ENCODE results near the gene DIP2C. TPM values are rescaled to one million over a fixed set of nuclear protein-coding genes. Genes with fewer than 3 reads are reported as not detected.

The DIP2C gene
- polyA plus RNA-seq, 3 donors: 0.11 TPM; not detected in 2

DNA sequence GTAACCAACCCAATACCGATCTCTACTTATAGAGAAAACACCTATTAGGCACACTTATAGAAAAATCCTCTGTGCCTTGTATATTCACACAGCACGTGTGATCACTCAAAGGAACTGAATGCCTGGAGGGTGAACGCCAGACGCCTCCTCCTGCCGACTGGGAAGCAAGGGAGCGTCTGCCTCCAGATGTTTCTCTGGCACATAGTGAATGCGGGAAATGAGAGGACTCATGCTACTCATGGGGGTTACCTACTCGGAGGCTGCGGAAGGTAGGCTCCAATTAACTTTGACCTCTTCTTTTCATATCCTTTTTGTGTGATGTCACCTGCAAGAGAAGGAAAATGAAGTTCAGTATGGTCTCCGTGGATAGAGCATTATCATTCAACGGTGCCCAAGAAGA lies 203.3 kb downstream of the DIP2C start:
- H2AFZ ChIP-seq (ENCODE audit: insufficient read depth, low read depth, low read length, poor library complexity, severe bottlenecking): no peak overlapping the region
- no peak overlapping the region for H3K4me3 ChIP-seq (replicated peaks in 1 of 3; ENCODE audit: low read depth in 2 of 3, low read length in 3 of 3)
- no peak overlapping the region for H3K4me3 Mint-ChIP-seq
- DNase-seq: no peak
- no peaks in the 10 kb centered on the region for H4K20me1 ChIP-seq (ENCODE audit: insufficient read depth, low read length)
- no peak for TF ChIP-seq CTCF (IDR thresholded peaks at IDR 0.05)
- H3K4me1 Mint-ChIP-seq: peaks cover 11% of the 10 kb centered on the region
- no peaks in the 10 kb centered on the region for H3K4me1 ChIP-seq (ENCODE audit: control insufficient read depth in 1 of 2, insufficient read depth in 2 of 2, low read length in 2 of 2)
- H3K9me3 Mint-ChIP-seq: peaks cover 0 to 2% (median 0%) of the 10 kb centered on the region in 7 donors
- H3K36me3 ChIP-seq (replicated peaks in 1 of 2; ENCODE audit: control insufficient read depth in 1 of 2, insufficient read depth in 2 of 2, low read length in 2 of 2): no peaks in the 10 kb centered on the region
- WGBS (ENCODE audit: insufficient coverage): 81% methylated on average over 7 of the region's 11 CpGs
- intact Hi-C loops (cut with micrococcal nuclease): no loop called here
- H3K4me2 ChIP-seq (replicated peaks; ENCODE audit: extremely low read depth, low read length, poor library complexity, severe bottlenecking): no peak overlapping the region
- no peaks in the 10 kb centered on the region for H3K9me3 ChIP-seq (replicated peaks in 1 of 2; ENCODE audit: control insufficient read depth in 1 of 2, insufficient read depth in 1 of 2, low read length in 2 of 2)
- peaks cover 9 to 11% (median 9%) of the 10 kb centered on the region in 3 donors for H3K27me3 Mint-ChIP-seq (ENCODE audit: low read depth in 3 of 3)
- no peaks in the 10 kb centered on the region for H3K27me3 ChIP-seq (ENCODE audit: control insufficient read depth in 2 of 2, insufficient read depth in 2 of 2, low read length in 2 of 2)
- no peaks in the 10 kb centered on the region for H3K36me3 Mint-ChIP-seq
- no peak overlapping the region for H3K27ac ChIP-seq (ENCODE audit: low read depth in 1 of 2, low read length in 2 of 2)
- no peaks in the 10 kb centered on the region for H3K79me2 ChIP-seq (ENCODE audit: insufficient read depth, low read length)
- no peak overlapping the region for H3K9ac ChIP-seq (ENCODE audit: insufficient read depth, low read length, poor library complexity, severe bottlenecking)
- no peak overlapping the region for H3K27ac Mint-ChIP-seq

DNA sequence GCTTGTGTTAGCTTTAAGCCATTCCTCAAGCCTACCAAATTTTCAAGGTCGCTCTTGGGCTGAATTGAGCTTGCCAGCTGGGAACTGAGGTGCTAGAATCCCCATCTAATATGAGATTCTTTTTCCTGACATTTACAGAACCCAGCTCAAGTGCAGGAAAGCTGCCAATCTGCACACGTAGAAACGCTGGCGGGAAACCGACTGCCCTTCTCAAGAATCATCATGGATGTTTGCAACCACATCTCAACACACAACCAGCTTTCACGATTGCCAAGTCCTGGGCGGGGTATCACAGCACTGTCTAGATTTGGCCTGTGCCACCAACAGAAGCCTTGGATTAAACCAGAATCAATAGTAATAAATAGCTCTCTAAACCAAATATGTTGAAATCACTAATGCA lies 203.7 kb downstream of the DIP2C start:
- Histone ChIP-seq H3K4me1 (ENCODE audit: control insufficient read depth in 1 of 2, insufficient read depth in 2 of 2, low read length in 2 of 2) (no peaks in the 10 kb centered on the region), H3K27ac (ENCODE audit: low read depth in 1 of 2, low read length in 2 of 2) (no peak overlapping the region), H3K79me2 (ENCODE audit: insufficient read depth, low read length) (no peaks in the 10 kb centered on the region), H3K36me3 (replicated peaks in 1 of 2; ENCODE audit: control insufficient read depth in 1 of 2, insufficient read depth in 2 of 2, low read length in 2 of 2) (no peaks in the 10 kb centered on the region), H3K27me3 (ENCODE audit: control insufficient read depth in 2 of 2, insufficient read depth in 2 of 2, low read length in 2 of 2) (no peaks in the 10 kb centered on the region), H3K9ac (ENCODE audit: insufficient read depth, low read length, poor library complexity, severe bottlenecking) (no peak overlapping the region), H3K4me3 (replicated peaks in 1 of 3; ENCODE audit: low read depth in 2 of 3, low read length in 3 of 3) (peak overlapping the region in 1 of 3 experiments; percentile 80), H2AFZ (ENCODE audit: insufficient read depth, low read depth, low read length, poor library complexity, severe bottlenecking) (peak overlapping the region; percentile 68), H3K4me2 (replicated peaks; ENCODE audit: extremely low read depth, low read length, poor library complexity, severe bottlenecking) (peak overlapping the region; percentile 72), H3K9me3 (replicated peaks in 1 of 2; ENCODE audit: control insufficient read depth in 1 of 2, insufficient read depth in 1 of 2, low read length in 2 of 2) (no peaks in the 10 kb centered on the region), H4K20me1 (ENCODE audit: insufficient read depth, low read length) (no peaks in the 10 kb centered on the region)
- peak overlapping the region; percentile 85 to 94 for H3K4me3 Mint-ChIP-seq
- 87% methylated on average over 6 of the region's 7 CpGs for WGBS (ENCODE audit: insufficient coverage)
- peaks cover 11% of the 10 kb centered on the region for H3K4me1 Mint-ChIP-seq
- H3K36me3 Mint-ChIP-seq: no peaks in the 10 kb centered on the region
- H3K27ac Mint-ChIP-seq: no peak overlapping the region
- peaks cover 0 to 2% (median 0%) of the 10 kb centered on the region in 7 donors for H3K9me3 Mint-ChIP-seq
- intact Hi-C loops (cut with micrococcal nuclease): no loop called here
- no peak for DNase-seq
- peaks cover 9 to 11% (median 10%) of the 10 kb centered on the region in 3 donors for H3K27me3 Mint-ChIP-seq (ENCODE audit: low read depth in 3 of 3)
- TF ChIP-seq CTCF (IDR thresholded peaks at IDR 0.05): no peak

Measured in CD14-positive monocyte (primary cell).